Sigmoid colon (tissue), 7 donors: Measurements from ENCODE around the gene SMC3. TPM values are rescaled to one million over a fixed set of nuclear protein-coding genes. Genes with fewer than 3 reads are reported as not detected.

Source experiments
- DNase-seq: peaks from one replicate; pipeline ENCODE4 v3.0.0-alpha.2; 2019
- H3K27ac ChIP-seq, 4 donors: fragments of 200-600 bp; sonication (generic); one replicate each; pipeline ENCODE4 v1.5.1; 2016 to 2019; ENCODE audit warnings: mild to moderate bottlenecking in 1 of 4
- H3K27me3 ChIP-seq, 3 donors: fragments of 200-600 bp; sonication (generic); one replicate each; pipeline ENCODE4 v1.5.1; 2019; ENCODE audit warnings: mild to moderate bottlenecking in 1 of 3
- H3K36me3 ChIP-seq, 4 donors: fragments of 200-600 bp; sonication (generic); one replicate each; pipeline ENCODE4 v1.5.1; 2016 to 2019
- H3K4me1 ChIP-seq, 4 donors: fragments of 200-600 bp; sonication (generic); one replicate each; pipeline ENCODE4 v1.5.1; 2017 to 2019
- H3K4me3 ChIP-seq, 4 donors: fragments of 200-600 bp; sonication (generic); one replicate each; pipeline ENCODE4 v1.5.1; 2017 to 2019; ENCODE audit warnings: mild to moderate bottlenecking in 2 of 4, moderate library complexity in 1 of 4
- H3K9me3 ChIP-seq, 4 donors: fragments of 200-600 bp in 3 of 4; sonication (generic) in 3 of 4; one replicate each; pipeline versions ENCODE4 v1.5.1 to v1.6.1; 2013 to 2019
- CTCF ChIP-seq, 4 experiments: fragments of 450-650 bp in 3 of 4; fragments of 200-600 bp in 1 of 4; IDR thresholded peaks; one replicate each; pipeline ENCODE4 v1.5.1; 2016 to 2019; ENCODE audit warnings: antibody characterized with exemption in 4 of 4, mild to moderate bottlenecking in 3 of 4, moderate library complexity in 2 of 4
- EP300 ChIP-seq, 4 donors: sonication (generic); formaldehyde crosslinking; IDR thresholded peaks; one replicate each; pipeline ENCODE4 v1.6.1; 2017; ENCODE audit warnings: antibody characterized with exemption in 4 of 4
- POLR2A ChIP-seq, 2 donors: fragments of 450-650 bp; IDR thresholded peaks; one replicate each; pipeline ENCODE4 v1.6.1; 2016; ENCODE audit warnings: antibody characterized with exemption in 2 of 2, mild to moderate bottlenecking in 2 of 2, moderate library complexity in 2 of 2
- POLR2AphosphoS5 ChIP-seq, 4 donors: sonication (generic); formaldehyde crosslinking; IDR thresholded peaks; one replicate each; pipeline ENCODE4 v1.6.1; 2017; ENCODE audit warnings: antibody characterized with exemption in 4 of 4
- WGBS, 2 donors: extraction: QIAGEN DNeasy Blood & Tissue Kit; methylation state at CpG; one replicate each; pipeline ENCODE4 v1.1.7; 2013; 5-methylcytosine and 5-hydroxymethylcytosine counted together
- intact Hi-C: fragments of 100-400 bp; cut with DNase I; formaldehyde crosslinking; loops from one replicate; pipeline ENCODE4 v1.15.1; 2023
- polyA plus RNA-seq, 3 donors: library from polyadenylated mRNA; stranded (reverse); fragments of 200-250 nt; gene quantifications; one replicate each; pipeline ENCODE4 v1.2.3, GENCODE V29; 2013
- total RNA-seq, 4 donors: library from RNA; depleted of rRNA; stranded (reverse); fragments of >200 nt; gene quantifications; one replicate each; pipeline ENCODE4 v1.1.0, GENCODE V29; 2016
- donor health status: healthy with polysubstance abuse.
- donor health status: Bipolar disorder and iron deficiency.
- donor health status: healthy.

The SMC3 gene
- total and polyA plus RNA-seq, 7 donors = 12.6 to 43.5 (median 27.2) TPM

- WGBS, 2 donors = 68 to 84% methylated on average over 3 of the region's 3 CpGs
- no peak for DNase-seq
- Histone ChIP-seq H3K27ac (no peak overlapping the region), H3K27me3 (no peaks in the 10 kb centered on the region), H3K4me3 (no peak overlapping the region), H3K9me3 (no peaks in the 10 kb centered on the region), H3K4me1 (no peaks in the 10 kb centered on the region), H3K36me3 (no peaks in the 10 kb centered on the region)
- intact Hi-C loops = loop anchor here (5.0 kb wide), 2 partner anchors 130 to 280 kb away; no protein-coding TSS in a partner anchor
- TF ChIP-seq EP300 (IDR thresholded peaks at IDR 0.05) (no peak), CTCF (IDR thresholded peaks at IDR 0.05) (no peak), POLR2AphosphoS5 (IDR thresholded peaks at IDR 0.05) (no peak), POLR2A (IDR thresholded peaks at IDR 0.05) (no peak)
Observed at GRCh38 chr10:110612087-110612486, 44.6 kb downstream of the SMC3 start.

DNA sequence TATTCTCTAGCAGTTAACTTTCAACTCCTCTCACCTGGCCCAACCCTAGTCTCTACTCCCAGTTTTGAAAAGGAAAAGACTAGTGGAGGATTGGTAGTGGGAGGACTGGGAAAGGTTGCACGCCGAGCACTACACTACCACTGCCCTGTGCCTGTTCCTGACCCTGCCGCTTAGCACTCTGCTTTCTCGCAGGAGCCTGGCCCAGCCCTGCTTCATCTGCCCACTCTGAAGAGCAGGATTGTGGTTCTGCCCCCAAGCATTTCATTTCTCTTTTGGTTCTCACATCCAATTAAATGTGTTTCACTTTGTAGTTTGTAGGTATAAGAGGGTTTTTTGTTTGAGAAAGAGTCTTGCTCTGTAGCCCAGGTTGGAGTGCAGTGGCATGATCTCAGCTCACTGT, 45.1 kb downstream of the SMC3 start:
- Histone ChIP-seq H3K27me3 (no peaks in the 10 kb centered on the region), H3K27ac (no peak overlapping the region), H3K36me3 (no peaks in the 10 kb centered on the region), H3K9me3 (no peaks in the 10 kb centered on the region), H3K4me1 (no peaks in the 10 kb centered on the region), H3K4me3 (no peak overlapping the region)
- intact Hi-C loops = loop anchor here (5.0 kb wide), 2 partner anchors 130 to 280 kb away; no protein-coding TSS in a partner anchor
- TF ChIP-seq POLR2A (IDR thresholded peaks at IDR 0.05) = no peak
- no peak for TF ChIP-seq EP300 (IDR thresholded peaks at IDR 0.05)
- no peak for TF ChIP-seq POLR2AphosphoS5 (IDR thresholded peaks at IDR 0.05)
- WGBS, 2 donors = 93% methylated on average over 4 of the region's 4 CpGs
- no peak for DNase-seq

- Histone ChIP-seq H3K27me3 (no peaks in the 10 kb centered on the region), H3K4me1 (no peaks in the 10 kb centered on the region), H3K27ac (no peak overlapping the region), H3K36me3 (no peaks in the 10 kb centered on the region), H3K9me3 (no peaks in the 10 kb centered on the region), H3K4me3 (no peak overlapping the region)
- WGBS, 2 donors = 62 to 80% methylated on average over 8 of the region's 8 CpGs
- TF ChIP-seq POLR2A (IDR thresholded peaks at IDR 0.05) (no peak), POLR2AphosphoS5 (IDR thresholded peaks at IDR 0.05) (no peak), EP300 (IDR thresholded peaks at IDR 0.05) (no peak), CTCF (IDR thresholded peaks at IDR 0.05) (no peak)
- intact Hi-C loops = loop anchor here (5.0 kb wide), 2 partner anchors 129 to 279 kb away; no protein-coding TSS in a partner anchor
- no peak for DNase-seq
Observed at GRCh38 chr10:110613341-110613995, 46.0 kb downstream of the SMC3 start.

DNA sequence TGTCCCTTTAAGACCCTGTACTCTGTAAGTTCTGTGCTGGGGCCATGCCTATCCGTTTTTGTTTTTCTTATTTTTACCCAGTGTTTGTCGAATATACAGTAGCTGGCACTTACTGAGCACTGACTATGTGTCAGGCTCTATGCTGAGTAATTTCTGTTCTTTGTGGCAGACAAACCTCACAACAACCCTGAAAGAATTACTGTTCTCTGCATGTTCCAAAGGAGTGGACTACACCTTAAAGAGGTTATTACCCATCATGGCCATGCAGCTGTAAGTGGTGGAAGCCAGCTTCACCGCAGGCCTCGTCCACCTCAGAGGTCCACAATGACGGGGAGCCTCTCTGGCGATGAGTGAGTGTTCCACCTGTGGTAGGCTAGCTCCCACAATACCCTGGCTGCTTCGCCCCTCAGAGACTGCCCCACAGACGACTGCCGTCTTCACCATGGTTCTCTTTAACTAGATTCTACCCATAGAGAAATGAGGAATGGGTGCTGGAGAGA, 46.6 kb downstream of the SMC3 start:
- Histone ChIP-seq H3K4me1 (no peaks in the 10 kb centered on the region), H3K36me3 (no peaks in the 10 kb centered on the region), H3K27ac (no peak overlapping the region), H3K4me3 (no peak overlapping the region), H3K27me3 (no peaks in the 10 kb centered on the region), H3K9me3 (no peaks in the 10 kb centered on the region)
- TF ChIP-seq CTCF (IDR thresholded peaks at IDR 0.05) (no peak), EP300 (IDR thresholded peaks at IDR 0.05) (no peak), POLR2AphosphoS5 (IDR thresholded peaks at IDR 0.05) (no peak), POLR2A (IDR thresholded peaks at IDR 0.05) (no peak)
- no peak for DNase-seq
- intact Hi-C loops = loop anchor here (5.0 kb wide), 2 partner anchors 128 to 278 kb away; no protein-coding TSS in a partner anchor
- 86 to 89% methylated on average over 9 of the region's 9 CpGs for WGBS, 2 donors

DNA sequence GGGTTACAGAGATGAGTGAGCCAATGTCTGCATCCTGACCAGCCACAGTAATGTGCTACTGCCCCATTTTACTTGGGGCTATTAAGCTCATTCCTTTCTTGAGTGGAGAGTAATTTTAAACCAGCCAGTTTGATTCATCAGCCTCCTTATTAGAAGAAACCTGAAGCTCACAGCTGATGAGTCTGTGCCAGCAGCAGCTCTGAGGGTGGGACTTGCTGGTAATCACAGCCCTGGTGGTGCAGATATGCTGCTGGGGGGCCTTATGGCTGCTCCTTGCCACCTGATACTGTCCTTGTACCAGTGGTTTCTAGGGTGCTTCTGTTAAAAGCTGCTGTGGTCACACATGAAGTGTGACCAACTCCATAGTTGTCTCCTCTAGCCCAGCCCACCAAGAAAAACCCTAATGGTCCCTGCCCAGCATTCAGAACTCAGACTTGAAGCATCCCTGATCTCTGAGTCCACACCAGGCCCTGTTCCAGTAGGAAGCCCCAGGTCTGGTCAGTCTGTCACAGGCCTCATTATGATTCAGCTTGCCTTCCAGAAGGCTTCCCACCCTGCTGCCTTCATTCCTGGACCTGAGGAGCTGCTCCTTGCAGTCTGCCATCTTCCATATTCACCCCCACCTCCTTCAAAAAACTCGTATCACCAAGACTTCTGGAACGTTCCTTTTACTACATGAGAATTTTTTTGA, 47.7 kb downstream of the SMC3 start:
- Histone ChIP-seq H3K4me3 (no peak overlapping the region), H3K27ac (no peak overlapping the region), H3K4me1 (peaks cover 0 to 6% (median 0%) of the 10 kb centered on the region in 4 donors), H3K27me3 (no peaks in the 10 kb centered on the region), H3K9me3 (no peaks in the 10 kb centered on the region), H3K36me3 (no peaks in the 10 kb centered on the region)
- TF ChIP-seq POLR2AphosphoS5 (IDR thresholded peaks at IDR 0.05) = no peak
- TF ChIP-seq POLR2A (IDR thresholded peaks at IDR 0.05) = no peak
- TF ChIP-seq EP300 (IDR thresholded peaks at IDR 0.05) = no peak
- no peak for DNase-seq
- intact Hi-C loops = no loop called here
- 77 to 83% methylated on average over 2 of the region's 2 CpGs for WGBS, 2 donors
